DMS153 (cell line): ENCODE measurements around the gene FAM156A.
"Not testable (repeated sequence)": the region's sequence is repeated elsewhere in the genome, so short reads cannot be mapped to it uniquely, and the experiment has no call there.

Experiments used
- DNase-seq: peaks from one replicate; lab custom pipeline; 2025; lab: John Stamatoyannopoulos, UW

Gene FAM156A

DNA sequence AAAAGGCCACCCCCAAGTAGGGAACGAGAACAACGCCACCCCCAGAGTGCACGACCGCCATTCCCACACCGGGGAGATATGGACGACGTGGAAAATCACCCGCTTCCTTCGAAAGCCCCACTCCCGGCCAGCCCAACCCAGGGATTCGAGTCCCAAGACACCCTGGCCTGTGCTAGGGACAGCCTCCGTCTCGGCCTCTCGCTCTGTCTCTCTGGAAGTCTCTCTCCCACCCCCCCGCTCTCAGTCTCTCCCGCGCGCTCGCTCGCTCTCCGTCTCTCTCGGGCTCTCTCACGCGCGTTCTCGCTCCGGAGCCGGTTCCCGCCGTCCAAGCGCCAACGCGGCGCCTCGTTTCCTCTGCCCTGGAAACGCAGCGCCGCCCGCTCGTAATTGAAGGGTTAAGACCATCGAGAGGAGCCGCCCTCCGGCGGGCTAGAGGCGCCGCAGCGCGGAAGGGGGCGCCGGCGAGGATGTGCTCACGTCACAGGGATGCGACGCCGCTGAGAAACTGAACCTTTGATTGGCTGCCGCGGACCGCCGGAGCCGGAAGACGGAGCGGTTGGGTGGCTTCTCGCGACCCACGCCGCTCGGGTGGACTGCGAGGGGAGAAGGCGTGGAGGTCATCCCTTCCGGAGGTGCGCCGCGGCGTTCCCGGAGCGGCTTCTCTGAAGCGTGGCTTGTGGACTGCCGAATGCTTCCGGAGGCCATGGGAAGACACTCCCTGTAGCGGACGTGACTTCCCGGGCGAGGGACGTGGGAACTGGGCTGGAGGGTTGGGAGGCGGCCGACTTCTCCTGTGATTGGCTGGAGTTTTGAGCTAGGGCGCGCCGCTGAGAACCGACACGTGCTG lies at the start of gene FAM156A:
FAM156A (minus strand) TSS at position 406 of the 847 bp plus-strand sequence. CDS start 9,930 bp downstream, outside the sequence.
- not testable (repeated sequence) for DNase-seq

DNA sequence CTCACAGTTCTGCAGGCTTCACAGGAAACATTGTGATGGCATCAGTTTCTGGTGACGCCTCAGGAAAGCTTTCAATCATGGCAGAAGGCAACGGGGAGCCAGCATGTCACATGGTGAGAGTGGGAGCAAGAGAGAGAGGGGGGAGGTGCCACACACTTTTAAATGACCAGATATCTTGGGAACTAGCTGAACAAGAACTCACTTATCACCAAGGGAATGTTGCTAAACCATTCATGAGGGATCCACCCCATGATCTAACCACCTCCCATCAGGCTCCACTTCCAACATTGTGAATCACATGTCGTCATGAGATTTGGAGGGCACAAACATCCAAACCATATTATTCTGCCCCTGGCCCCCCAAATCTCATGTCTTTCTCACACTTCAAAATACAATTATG lies 47.0 kb upstream of the FAM156A start:
- no peak for DNase-seq

- no peak for DNase-seq
Measured at GRCh38 chrX:53004811-53005210, 46.5 kb upstream of the FAM156A start.

GRCh38 chrX:53004038-53004437 lies 45.7 kb upstream of the FAM156A start:
- DNase-seq: no peak

GRCh38 chrX:53003111-53003510 lies 44.8 kb upstream of the FAM156A start:
- no peak for DNase-seq

GRCh38 chrX:53001958-53002357 lies 43.6 kb upstream of the FAM156A start:
- DNase-seq: no peak

DNA sequence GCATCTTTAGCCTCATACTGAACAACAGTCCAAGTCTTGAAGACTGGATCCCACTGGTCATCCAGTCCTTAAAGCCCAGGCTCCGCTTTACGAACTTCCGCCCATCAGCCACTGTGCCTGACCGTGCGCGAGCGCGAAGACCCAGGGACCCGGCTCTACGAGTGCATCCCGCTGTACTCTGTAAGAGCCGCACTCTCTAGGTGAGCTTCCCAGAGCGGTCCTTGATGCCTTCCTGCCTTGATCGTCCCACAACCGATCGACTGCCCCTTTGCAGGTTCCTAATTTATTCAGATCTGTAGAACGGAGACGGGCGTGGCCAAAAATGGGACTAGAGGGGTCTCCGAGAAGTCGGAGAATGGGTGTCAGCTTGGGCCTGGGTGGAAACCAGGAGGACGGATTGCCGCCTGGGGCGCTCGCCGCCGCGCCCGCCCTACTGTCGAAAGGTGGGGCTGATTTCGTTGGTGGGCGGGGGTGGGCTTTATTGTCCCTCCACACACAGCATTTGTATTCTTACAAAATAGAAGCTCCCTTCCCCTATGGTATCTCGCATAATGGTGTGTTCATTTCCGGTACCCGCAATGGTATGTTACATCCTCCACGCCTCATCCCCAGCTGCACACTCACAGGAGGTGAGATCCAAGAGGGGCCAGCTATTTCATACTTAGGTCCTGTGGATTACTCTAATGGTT lies 42.3 kb upstream of the FAM156A start:
- DNase-seq: no peak

DNA sequence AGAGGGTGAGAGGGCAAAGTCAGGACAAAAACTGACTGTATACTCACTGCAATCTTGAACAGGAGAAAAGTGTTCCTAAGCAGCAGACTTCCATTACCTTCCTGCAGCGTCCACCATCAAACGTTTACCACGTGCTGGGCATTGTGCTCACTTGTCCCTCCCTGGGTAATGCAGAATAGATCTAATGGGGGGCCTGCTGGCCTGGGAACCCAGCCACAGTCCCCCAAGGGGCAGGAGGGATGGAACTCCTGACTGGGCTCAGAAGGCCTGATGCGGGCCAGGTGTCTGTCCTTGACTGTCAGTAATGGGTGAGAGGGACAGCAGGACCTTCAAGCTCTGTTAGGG lies 37.6 kb upstream of the FAM156A start:
- no peak for DNase-seq

DNA sequence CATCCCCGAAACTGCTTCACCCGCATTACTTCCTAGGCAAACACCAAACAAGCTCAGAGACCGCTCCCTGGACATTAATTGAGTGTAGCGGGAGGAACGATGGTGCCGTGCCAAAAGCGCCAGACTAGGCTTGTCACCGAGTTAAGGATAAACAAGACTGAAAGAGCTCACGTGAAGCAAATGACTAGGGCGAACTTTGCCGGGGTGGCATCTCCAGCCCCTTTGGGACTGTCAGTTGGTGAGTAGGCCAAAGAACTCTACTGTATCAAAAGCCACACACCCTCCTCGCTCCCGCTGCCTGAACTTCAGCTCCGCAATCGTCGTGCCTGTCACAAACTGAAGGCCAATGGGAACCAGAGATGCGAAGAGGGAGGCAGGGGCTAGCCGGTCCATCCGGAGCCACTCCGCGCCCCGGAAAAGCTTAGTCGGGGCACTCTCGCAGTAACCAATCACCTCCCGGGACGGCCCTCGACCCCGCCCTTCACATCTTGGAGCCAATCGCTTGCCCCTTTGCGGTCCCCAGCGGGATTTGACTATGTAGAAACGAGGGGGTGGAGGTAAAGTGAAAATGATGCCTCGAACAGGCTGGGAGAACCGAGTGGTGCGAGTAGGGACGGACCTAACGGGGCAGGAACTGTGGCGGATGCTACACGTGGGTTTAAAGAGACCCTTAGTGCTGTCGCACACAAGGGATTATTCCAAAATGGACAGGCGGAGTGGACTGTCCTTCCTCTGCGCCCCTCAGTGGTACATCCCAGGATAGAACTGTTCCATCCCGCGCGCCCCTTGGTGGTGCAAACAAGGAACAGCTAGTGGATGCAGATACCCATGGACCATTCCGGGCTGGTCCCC lies 37.0 kb upstream of the FAM156A start:
- peak; percentile 86 for DNase-seq

DNA sequence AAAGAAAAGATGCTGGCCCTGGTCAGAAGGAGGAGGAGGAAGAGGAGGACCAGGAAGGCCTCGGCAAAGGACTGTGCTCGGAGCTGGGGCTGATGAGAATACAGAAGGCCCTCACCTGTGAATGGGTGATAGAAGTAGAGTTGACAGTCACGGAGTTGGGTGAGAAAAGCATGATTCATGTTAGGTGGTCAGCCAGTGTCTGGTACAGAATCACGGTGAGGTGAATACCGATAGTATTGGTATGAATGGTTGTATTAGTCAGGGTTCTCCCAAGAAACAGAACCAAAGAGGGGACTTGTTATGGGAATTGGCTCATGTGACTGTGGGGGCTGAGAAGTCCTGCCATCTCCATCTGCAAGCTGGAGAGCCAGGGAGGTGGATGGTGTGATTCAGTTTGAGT lies 32.5 kb upstream of the FAM156A start:
- DNase-seq: no peak

DNA sequence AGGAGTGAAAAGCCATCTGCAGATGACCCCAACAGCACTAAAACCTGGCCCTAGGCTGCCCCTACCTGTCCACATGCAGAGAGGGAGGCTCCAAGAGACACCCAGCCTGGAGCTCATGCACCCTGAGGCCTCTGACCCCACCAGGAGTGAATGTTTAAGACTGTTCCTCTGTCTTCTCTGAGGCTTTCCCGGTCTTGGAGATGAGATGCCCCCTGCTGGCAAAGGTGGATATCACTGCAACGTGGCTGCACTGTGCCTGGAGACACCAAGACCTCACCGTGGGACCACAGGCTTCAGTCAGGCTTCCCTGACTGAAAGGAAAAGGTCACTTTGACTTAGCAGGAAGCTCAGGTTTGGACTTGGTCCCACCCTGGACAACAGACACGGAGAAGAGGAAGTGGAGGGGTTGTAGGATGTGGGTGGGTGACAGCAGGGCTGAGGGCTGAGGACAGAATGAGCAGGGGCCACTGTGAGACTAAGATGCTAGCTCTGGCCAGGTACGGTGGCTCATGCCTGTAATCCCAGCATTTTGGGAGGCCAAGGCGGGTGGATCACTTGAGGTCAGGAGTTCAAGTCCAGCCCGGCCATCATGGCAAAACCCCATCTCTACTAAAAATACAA lies 31.8 kb upstream of the FAM156A start:
- not testable (repeated sequence) for DNase-seq

GRCh38 chrX:52988985-52989917 lies 30.9 kb upstream of the FAM156A start:
- no peak for DNase-seq

DNA sequence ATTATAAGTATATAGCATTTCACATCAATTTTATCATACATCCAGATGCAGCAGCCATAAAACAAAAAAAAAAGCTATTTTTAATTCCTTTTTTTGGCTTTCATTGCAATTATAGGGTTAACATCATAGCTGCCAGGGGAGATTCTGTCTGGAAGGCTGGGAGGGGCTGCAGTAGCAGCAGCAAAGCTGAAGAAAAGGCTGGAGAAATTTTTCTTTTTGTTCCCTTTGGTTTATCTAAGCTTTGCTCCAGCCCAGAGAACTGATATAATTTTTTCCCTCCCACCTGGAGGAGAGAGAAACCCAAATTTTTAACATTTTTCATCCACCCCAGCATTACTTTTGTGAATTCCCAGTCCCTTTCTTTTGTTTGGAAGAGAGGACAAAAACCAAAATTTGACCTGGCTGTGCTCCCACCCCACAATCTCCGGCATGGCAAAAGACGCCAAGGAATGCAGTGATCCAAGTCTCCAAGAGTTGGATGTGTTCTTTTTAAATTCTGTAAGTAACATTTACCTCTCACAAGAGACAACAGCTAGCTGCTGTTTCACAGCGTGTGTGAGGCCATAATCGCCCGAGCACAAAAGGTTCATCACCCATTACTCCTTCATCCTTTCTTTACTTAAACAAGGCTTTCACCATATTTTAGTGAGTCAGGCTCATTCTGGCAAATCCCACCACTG lies 25.1 kb upstream of the FAM156A start:
- no peak for DNase-seq

- DNase-seq: no peak
Measured at GRCh38 chrX:52979993-52980392, 21.7 kb upstream of the FAM156A start.

DNA sequence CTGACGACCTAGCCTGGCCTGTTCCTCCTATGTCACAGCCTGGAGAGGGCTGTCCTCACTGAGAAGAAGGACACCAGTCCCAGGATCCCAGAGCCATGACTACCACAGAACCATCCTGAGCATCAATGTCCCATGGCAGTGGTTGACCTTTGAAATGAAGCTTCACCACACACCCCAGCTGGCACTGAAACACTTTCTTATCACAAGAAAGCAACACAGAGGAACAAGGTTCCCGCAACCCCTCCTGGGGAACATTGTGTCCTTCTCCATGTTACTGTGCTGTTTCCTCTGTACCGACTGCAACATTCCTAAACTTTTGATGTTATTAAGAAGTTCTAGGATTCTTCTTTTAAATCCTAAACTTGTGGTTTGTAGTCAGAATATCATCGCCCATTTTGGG lies 21.2 kb upstream of the FAM156A start:
- no peak for DNase-seq

- no peak for DNase-seq
Measured at GRCh38 chrX:52977953-52978352, 19.6 kb upstream of the FAM156A start.

DNA sequence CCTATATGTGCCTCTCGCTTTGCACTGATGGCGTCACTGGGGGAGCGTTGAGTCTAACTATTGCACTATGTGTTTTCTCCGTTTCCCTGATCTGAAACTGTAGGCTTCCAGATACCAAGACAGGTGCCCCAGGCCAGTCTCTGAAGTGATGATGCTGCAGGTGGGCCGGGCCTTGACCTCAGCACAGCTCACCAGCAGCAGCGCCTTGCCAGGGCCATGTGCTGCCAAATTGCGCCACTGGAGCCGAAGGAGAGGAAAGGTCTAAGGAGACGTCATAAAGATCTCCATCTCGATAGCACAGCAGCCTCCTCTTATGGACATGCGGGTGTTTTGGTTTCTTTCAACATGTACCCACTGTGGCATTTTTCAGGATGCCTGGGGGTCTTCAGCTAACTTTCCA lies 17.3 kb upstream of the FAM156A start:
- not testable (repeated sequence) for DNase-seq

DNA sequence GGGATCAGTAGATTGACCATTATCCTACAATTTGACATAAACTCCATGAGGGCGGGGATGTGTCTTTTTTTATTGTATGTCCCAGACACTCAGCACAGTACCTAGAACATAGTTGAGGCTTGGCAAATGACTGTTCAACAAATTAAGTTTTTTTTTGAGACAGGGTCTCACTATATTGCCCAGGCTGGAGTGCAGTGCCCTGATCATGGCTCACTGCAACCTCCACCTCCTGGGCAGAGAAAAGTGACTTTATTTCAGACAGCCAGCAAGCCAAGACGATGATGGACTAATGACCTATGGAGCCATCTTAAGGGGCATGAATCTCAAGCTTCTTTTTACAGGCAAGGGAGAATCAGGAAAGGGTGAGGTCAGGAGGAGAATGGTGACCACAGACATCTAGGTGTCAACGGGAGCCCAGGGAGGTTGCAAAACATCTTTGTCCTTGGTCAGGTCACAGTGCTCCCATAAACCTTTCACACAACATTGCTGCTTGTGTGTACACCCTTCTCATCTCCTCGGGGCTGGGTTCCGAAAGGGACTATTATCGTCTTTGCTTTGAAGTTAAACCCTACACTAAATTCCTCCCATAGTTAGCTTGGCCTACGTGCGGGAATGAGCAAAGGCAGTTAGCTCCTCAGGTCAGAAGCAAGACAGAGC lies 16.1 kb upstream of the FAM156A start:
- DNase-seq: not testable (repeated sequence)

DNA sequence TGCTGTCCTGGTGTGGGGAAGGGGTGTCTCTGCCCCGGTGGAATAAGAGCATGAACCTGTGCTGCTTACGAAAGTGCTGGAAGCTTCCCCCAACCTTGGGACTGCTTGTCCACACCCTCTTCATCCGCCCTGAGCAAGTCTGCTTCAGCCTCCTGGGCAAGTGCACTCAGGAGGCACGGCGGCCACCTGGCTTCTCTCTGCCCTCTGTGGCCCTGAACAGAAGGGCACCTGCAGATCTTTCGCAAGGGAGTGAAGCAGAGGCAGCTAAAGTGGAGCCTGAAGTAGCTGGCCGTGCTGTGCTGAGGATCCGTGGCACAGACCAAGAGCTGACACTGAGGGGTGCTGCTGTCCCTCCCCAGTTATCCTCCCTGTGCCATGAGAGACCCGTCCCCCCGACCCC lies 9.6 kb upstream of the FAM156A start:
- DNase-seq: not testable (repeated sequence)
